Measurements from ENCODE around the gene SERPINB7. TPM values are rescaled to one million over a fixed set of nuclear protein-coding genes. Genes with fewer than 3 reads are reported as not detected.

Gene SERPINB7
- total RNA-seq, 1 experiment from 2014 or later = not detected

GRCh38 chr18:63799189-63799588 lies 24.0 kb downstream of the SERPINB7 start:
- H2BK5ac ChIP-seq (ENCODE audit: insufficient read length, low read length) = no peak overlapping the region
- H3K14ac ChIP-seq (ENCODE audit: insufficient read depth, low read length) = no peak overlapping the region
- no peak overlapping the region for H3K9ac ChIP-seq (ENCODE audit: extremely low read depth, insufficient read length, low read length)
- no peak overlapping the region for H3T11ph ChIP-seq (ENCODE audit: low read length)
- H3K4me1 Mint-ChIP-seq = peaks cover 0 to 6% of the 10 kb centered on the region in 2 experiments; a peak in 1 of 4 replicates
- no peak overlapping the region for H2BK120ac ChIP-seq (ENCODE audit: low read depth, low read length, poor library complexity, severe bottlenecking)
- no peak overlapping the region for H2AK5ac ChIP-seq (ENCODE audit: insufficient read length, low read length)
- H3K36me3 Mint-ChIP-seq (ENCODE audit: insufficient read depth in 1 of 3, low read depth in 3 of 3) = no peaks in the 10 kb centered on the region
- no peak overlapping the region for H3K4me3 Mint-ChIP-seq
- H3K27me3 ChIP-seq (ENCODE audit: insufficient read depth, low read length) = no peaks in the 10 kb centered on the region; the same call in 1 of the 2 replicates
- H3K27ac Mint-ChIP-seq = no peak overlapping the region
- H3K79me2 ChIP-seq (ENCODE audit: insufficient read depth, low read length) = no peaks in the 10 kb centered on the region
- no peaks in the 10 kb centered on the region for H3K79me1 ChIP-seq (ENCODE audit: insufficient read depth, low read depth, low read length, poor library complexity, severe bottlenecking)
- no peaks in the 10 kb centered on the region for H4K20me1 ChIP-seq (ENCODE audit: control insufficient read depth, insufficient read depth, insufficient read length)
- H3K27me3 Mint-ChIP-seq (ENCODE audit: low read depth) = no peaks in the 10 kb centered on the region
- H2BK20ac ChIP-seq (ENCODE audit: low read depth, low read length, poor library complexity, severe bottlenecking) = no peak overlapping the region
- H3K56ac ChIP-seq (ENCODE audit: insufficient read length, low read depth, low read length) = no peak overlapping the region
- no peak overlapping the region for H3K18ac ChIP-seq (ENCODE audit: insufficient read length, low read depth, low read length)
- H3K9me3 ChIP-seq (ENCODE audit: control insufficient read depth, low read depth, low read length) = no peaks in the 10 kb centered on the region
- H4K5ac ChIP-seq (ENCODE audit: insufficient read length, low read depth, low read length) = no peak overlapping the region
- no peak for TF ChIP-seq CTCF (conservative IDR thresholded peaks at IDR 0.05)
- no peak overlapping the region for H3K27ac ChIP-seq (ENCODE audit: insufficient read length, low read depth, low read length)
- H2BK12ac ChIP-seq (ENCODE audit: insufficient read length, low read depth, low read length) = no peak overlapping the region
- H3K9me3 Mint-ChIP-seq = no peaks in the 10 kb centered on the region
- no peak overlapping the region for H2AFZ ChIP-seq (ENCODE audit: low read length)
- DNase-seq = no peak
- H3K4me2 ChIP-seq (ENCODE audit: insufficient read depth, insufficient read length, low read length) = no peak overlapping the region
- H3K23me2 ChIP-seq (ENCODE audit: insufficient read length, low read depth, low read length, poor library complexity, severe bottlenecking) = no peaks in the 10 kb centered on the region
- H4K8ac ChIP-seq (replicated peaks; ENCODE audit: insufficient read length, low read depth, low read length) = no peak overlapping the region
- no peak overlapping the region for H3K4ac ChIP-seq (ENCODE audit: low read depth, low read length)
- H2BK15ac ChIP-seq (ENCODE audit: low read depth, low read length) = no peak overlapping the region
- no peak overlapping the region for H3K23ac ChIP-seq (ENCODE audit: insufficient read length, low read depth, low read length)
- H3K4me1 ChIP-seq (ENCODE audit: insufficient read depth, low read length) = no peaks in the 10 kb centered on the region
- H4K91ac ChIP-seq (ENCODE audit: insufficient read length, low read depth, low read length) = no peak overlapping the region

Measured in H9 (cell line).